Measurements from ENCODE around the gene ZNF792.
"Not testable (repeated sequence)": the region's sequence is repeated elsewhere in the genome, so short reads cannot be mapped to it uniquely, and the experiment has no call there.

ZNF792 gene

GRCh38 chr19:34963573-34964406 is at the start of gene ZNF792:
TSS of gene ZNF792 (minus strand) at chr19:34964229. CDS start at chr19:34963662, 567 bp downstream.
- DNase-seq = peak; percentile 33

DNA sequence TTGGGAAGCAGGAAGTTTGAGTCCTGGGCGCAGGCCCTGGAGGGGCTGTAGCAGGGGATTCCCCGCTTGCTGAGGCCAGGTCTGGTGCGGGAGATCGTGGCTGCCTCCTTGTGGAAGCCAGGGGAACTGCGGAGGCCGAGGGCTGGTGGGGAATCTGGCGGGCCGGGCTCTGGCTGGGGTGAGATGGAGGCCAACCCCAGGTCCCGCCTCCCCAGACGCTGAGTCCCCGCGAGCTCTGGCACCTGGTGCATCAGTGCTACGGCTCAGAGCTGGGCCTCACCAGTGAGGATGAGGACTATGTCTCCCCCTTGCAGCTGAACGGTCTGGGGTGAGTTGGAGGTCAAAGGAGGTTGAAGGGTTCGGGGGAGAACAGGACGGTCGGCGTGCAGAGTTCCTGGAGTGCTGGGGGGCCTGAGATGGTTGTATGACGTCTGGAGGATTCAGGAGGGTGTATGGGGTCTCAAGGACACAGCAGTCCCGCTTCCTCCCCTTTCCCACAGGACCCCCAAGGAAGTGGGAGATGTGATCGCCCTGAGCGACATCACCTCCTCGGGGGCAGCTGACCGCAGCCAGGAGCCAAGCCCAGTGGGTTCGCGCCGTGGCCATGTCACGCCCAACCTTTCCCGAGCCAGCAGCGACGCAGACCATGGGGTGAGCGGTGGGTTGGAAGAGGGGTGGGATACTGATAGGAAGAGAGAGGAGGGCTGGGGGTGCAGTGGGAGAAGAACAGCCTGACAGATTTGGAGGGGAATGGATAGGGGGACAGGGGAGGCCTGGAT is 49.2 kb upstream of the ZNF792 start:
- DNase-seq = peak; percentile 86

DNA sequence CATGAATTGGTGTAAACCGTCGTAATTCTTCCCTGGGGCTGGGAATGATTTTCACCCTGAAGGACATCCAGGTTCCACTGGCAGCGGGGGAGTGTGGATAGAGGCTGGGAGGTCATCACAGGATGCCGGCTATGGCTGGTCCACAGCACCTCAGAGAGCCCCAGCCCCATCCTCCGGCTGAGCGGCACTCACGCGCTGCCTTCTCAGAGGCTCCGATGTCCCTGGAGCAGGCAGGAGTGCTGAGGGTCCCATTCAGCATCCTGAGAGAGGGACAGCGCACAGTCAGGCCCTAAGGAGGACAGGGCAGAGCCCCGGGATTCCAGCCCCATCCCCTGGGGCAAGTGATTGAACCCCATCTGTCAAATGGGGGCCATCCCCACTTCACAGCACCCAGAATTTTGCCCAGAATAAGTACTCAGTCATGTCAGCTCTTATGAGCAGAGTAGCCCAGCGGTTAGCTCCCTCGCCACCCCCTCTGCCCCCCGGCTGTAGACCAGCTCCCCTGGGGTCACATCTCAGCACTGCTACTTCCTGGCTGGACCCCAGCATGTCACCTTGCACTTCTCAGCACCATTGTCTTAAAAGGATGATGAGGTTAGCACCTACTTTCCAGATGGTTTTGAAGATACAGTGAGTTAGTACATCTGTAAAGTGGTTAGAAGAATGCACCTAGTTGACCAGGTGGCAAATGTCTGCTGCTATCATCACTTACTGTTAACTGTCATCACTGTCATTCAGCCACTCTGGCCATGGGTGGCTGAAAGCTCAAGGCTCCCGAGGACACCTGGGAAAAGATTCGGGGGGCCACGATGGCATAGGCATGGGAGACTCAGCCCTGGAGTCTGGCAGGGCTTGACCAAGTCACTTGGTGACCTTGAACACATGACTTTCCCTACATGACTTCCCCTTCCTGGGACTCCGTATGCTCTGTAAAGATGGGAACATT is 48.0 kb upstream of the ZNF792 start:
- DNase-seq = no peak

GRCh38 chr19:35011091-35011689 is 47.2 kb upstream of the ZNF792 start:
- no peak for DNase-seq

- DNase-seq = no peak
Observed at GRCh38 chr19:35009424-35010415, 45.7 kb upstream of the ZNF792 start.

DNA sequence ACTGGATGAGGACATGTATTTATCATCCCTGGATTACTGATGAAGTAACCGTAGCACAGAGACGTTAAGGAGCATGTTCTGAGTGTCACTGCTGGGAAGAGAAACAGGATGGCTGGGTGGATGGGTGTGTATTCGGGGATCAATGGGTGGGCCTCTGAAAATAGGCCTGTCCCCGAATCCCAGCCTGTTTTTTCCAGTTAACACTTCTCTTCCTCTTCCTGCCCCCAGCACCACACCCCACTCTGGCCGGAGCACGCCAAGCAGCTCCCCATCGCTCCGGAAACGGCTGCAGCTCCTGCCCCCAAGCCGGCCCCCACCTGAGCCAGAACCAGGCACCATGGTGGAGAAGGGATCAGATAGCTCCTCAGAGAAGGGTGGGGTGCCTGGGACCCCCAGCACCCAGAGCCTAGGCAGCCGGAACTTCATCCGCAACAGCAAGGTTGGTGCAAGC is 44.9 kb upstream of the ZNF792 start:
- no peak for DNase-seq

DNA sequence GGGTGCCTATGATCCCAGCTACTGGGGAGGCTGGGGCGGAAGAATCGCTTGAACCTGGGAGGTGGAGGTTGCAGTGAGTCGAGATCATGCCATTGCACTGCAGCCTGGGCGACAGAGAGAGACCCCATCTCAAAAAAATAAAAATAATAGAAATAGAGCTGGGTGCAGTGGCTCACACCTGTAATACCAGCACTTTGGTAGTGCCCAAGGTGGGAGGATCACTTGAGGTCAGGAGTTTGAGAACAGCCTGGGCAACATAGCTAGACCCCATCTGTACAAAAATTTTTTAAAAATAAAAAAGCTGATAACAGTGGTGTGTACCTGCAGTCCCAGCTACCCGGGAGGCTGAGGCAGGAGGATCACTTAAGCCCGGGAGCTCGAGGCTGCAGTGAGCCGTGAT is 43.4 kb upstream of the ZNF792 start:
- DNase-seq = not testable (repeated sequence)

GRCh38 chr19:35006999-35007365 is 43.0 kb upstream of the ZNF792 start:
- no peak for DNase-seq

GRCh38 chr19:35006342-35006998 is 42.4 kb upstream of the ZNF792 start:
- DNase-seq = no peak

DNA sequence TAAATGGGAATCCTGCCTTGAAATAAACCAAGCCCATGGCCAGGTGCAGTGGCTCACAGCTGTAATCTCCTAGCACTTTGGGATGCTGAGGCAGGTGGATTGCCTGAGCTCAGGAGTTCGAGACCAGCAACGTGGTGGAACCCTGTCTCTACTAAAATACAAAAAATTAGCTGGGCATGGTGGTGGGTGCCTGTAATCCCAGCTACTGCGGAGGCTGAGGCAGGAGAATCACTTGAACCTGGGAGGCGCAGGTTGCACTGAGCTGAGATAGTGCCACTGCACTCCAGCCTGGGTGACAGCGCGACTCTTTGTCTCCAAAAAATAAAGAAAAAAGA is 41.9 kb upstream of the ZNF792 start:
- not testable (repeated sequence) for DNase-seq

DNA sequence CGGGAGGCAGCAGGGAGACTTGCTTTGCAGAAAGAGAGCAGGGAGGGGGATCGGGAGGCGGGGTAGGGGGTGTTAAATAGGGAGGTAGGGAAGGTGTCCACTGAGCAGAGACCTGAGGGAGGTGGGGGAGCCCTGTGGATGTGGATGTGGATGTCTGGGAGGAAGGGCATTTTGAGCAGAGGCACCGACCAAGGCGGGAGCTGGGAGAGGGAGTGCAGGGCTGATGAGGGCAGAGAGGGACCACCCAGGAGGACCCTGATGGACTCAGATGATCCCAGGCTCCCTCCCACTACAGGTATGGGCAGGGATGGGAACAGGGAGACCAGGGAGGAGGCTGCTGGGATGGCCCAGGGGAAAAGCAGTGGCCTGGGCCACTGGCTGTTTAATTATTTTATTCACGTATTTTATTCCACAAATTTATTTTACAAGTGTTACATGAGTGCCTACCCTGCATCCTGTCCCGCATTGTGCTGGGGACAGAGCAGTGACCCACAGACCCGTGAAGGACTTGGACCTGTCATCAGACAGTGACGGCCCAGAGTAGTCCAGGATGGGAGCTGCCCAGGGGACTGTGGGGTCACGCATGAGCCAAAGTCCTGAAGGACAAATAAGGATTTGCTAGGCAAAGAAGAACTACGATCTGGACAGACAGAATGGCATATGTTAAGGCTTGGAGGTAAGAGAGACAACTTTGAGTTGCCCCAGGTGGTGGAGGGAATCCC is 41.4 kb upstream of the ZNF792 start:
- DNase-seq = no peak

GRCh38 chr19:35004517-35005255 is 40.7 kb upstream of the ZNF792 start:
- DNase-seq = no peak

GRCh38 chr19:35002037-35002535 is 38.1 kb upstream of the ZNF792 start:
- DNase-seq = no peak

- DNase-seq = peak; percentile 61
Observed at GRCh38 chr19:35000647-35001501, 36.8 kb upstream of the ZNF792 start.

DNA sequence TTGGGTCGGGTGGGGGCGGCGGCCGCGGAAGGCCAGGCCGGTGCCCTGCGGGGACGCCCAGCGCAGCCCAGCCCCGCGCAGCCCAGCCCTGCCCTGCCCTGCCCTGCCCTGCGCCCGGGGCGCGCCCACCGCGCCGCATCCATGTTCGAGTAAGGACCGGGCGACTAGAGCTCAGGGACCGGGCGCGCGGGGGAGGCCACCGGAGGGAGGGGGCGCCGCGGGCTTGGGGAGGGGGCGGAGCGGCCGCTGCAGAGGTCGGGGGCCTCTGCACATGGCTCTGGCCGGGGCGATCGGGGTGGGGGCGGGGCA is 36.3 kb upstream of the ZNF792 start:
- no peak for DNase-seq

GRCh38 chr19:34999498-35000337 is 35.7 kb upstream of the ZNF792 start, which contains the start of gene GRAMD1A:
TSS of gene GRAMD1A (plus strand) at chr19:35000323. CDS start at chr19:35000479, 156 bp downstream.
- peak; percentile 67 for DNase-seq

All from activated CD4-positive, alpha-beta T cell treated with anti-CD3 and anti-CD28 coated beads, Interleukin-2, amount 50 U/mL, for 1 hour (primary cell).